Erythroblast (primary cell): ENCODE results near the gene ATP11C.
"Not testable (repeated sequence)": the region's sequence is repeated elsewhere in the genome, so short reads cannot be mapped to it uniquely, and the experiment has no call there.

Source experiments
- DNase-seq, 2 experiments: peaks; one replicate each; lab custom pipeline; 2025; lab: John Stamatoyannopoulos, UW
- GATA1 ChIP-seq: IDR thresholded peaks from 2 replicates; pipeline ENCODE4 v1.6.1; 2011; ENCODE audit warnings: low read depth, mild to moderate bottlenecking, control low read depth, low read length, moderate library complexity
- POLR2A ChIP-seq: IDR thresholded peaks from 2 replicates; pipeline ENCODE4 v1.6.1; 2011; ENCODE audit warnings: mild to moderate bottlenecking, low read length

Gene ATP11C

DNA sequence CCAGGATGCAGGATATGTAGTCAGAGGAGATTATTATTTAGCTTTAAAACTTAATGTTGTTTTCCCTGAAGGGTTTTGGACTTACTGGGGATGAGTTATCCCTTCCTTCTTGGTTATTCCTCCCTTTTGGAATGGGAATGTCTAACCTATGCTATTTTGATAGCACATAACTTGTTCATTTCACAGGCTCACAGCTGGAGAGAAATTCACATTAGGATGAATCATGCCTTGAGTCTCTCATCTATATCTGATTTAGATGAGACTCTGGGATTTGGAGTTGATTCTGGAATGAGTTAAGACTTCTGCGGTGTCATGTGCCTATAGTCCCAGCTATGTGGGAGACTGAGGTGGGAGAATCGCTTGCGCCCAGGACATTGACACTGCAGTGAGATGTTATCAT lies 81.1 kb downstream of the ATP11C start:
- no peak for DNase-seq
- TF ChIP-seq GATA1, result no peak
- no peak for TF ChIP-seq POLR2A

DNA sequence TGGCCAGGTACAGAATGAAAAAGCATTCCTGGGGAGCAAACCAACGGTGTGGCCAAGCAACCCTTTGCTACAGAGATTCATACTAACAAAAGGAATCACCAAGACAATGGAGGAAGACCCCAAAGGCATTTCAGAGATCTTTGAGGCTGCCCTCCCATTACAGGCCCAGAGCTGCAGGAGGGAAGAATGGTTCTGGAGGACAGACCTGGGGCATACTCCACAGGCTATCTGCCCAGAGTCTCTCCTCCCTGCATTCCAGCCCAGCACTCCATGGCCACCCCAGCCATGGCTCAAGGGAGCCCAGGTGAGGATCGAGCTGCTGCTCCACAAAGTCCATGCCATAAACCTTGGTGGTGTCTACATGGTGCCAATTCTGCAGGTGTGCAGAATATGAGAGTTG lies 81.9 kb downstream of the ATP11C start:
- TF ChIP-seq GATA1 (no peak), POLR2A (no peak)
- no peak for DNase-seq

DNA sequence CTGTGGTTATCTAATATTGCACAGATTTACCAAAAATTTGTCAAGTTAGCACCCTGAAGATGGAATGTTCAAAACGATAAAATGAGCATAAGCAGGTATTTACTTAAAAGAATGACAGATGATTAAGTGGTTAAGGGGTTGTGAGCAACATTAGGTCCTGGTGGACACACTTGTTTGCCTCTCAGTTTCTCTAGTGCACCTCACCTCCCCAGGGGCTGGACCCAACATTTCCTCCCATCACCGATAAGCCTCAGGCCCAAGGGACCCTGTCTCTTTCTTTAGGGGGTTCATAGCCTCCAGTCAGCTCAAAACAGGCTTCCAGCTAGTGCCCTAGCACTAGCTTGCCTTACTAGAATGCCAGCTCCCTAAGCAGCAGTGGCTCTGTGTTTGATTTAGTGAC lies 88.0 kb downstream of the ATP11C start:
- no peak for DNase-seq
- TF ChIP-seq GATA1, result no peak
- no peak for TF ChIP-seq POLR2A

DNA sequence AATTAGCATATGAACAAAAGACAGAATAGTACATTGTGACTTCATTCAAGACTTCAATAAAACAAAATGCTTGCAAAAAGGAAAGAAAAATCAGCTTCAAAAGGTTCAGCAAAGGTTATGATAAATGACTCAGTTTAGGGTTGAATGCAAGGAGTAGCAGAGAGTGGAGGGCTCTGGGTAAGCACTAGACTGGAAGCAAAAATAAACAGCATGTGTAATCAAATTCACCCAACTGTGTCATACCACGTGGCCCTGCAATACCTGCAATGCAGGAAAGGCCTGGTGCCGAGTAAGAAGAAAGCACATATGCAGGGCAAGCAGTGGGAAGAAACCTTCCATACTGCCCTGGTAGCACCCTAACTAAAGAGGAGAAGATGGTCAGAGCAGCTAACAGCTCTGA lies 88.7 kb downstream of the ATP11C start:
- TF ChIP-seq GATA1 (no peak), POLR2A (no peak)
- no peak for DNase-seq

DNA sequence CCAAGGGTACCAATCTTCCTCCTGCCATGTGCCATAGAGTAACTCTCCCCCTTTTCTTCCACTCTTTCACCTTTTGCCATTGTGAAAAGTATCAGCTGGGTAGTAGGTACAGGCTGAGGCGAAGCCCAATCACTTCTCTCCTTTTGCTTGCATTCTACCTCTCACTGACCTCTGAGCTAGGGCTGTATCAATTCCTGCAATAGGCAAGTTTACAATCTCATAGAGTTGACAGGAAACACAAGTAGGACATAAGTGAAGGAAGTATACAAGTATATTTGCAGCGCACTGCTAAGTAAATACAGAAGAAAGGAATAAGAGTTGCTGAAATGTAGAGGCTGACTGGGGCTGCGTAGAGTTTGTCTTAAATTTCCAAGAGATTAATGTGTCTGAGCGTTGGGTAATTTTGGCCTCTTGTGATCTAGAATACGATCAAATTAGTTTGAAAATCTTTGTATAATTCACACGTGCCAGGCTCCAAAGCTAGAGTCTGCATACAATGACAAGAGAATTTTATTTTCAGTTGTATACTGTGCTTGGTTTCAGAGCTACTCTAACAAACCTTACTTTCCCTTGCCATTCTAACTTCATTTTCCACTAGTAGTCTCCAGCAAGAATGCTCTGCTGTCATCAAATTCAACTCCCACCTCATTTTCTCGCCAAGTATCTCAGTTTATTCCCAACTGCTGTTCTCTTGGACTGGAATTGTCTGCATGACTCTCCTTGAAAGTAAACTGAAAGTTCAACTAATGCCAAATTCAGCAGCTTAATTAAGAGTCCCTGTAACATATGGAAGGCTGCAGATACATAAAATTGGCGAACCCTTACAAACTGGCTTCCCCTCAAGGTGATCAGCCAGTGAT lies 90.3 kb downstream of the ATP11C start:
- no peak for DNase-seq
- TF ChIP-seq POLR2A (no peak), GATA1 (no peak)

DNA sequence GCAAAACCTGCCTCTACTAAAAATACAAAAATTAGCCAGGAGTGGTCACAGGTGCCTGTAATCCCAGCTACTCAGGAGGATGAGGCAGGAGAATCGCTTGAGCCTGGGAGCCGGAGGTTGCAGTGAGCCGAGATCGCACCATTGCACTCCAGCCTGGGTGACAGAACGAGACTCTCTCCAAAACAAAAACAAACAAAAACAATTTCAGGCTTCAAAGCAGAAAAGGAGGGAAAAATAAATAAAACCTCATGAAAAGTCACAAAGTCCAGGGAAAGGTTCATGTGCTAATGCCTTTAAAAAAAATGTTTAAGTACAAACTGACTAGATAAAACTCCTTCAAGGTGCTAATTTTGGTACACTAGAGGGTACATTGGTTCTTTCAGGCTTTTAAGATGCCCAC lies 96.5 kb downstream of the ATP11C start:
- DNase-seq, result not testable (repeated sequence)

DNA sequence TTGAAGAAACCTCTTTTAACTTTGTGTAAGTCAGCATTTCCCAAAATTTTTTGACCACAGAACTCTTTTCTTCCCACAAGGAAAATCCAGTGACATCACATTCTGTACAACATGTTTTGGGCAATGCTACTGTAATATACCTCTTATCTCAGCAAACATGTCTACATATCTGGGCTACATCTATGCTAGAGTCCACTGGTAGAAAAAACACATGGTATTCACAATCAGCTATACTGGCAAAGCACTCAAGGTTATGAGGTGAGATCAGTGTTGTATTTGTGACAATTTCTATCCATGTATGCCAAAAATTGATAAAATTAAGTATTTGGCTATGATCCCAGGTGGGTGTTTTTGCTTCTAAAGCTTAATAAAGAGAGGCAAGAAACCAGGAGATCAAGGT lies 98.0 kb downstream of the ATP11C start:
- DNase-seq, result peak; percentile 1 to 57
- TF ChIP-seq GATA1, result no peak

DNA sequence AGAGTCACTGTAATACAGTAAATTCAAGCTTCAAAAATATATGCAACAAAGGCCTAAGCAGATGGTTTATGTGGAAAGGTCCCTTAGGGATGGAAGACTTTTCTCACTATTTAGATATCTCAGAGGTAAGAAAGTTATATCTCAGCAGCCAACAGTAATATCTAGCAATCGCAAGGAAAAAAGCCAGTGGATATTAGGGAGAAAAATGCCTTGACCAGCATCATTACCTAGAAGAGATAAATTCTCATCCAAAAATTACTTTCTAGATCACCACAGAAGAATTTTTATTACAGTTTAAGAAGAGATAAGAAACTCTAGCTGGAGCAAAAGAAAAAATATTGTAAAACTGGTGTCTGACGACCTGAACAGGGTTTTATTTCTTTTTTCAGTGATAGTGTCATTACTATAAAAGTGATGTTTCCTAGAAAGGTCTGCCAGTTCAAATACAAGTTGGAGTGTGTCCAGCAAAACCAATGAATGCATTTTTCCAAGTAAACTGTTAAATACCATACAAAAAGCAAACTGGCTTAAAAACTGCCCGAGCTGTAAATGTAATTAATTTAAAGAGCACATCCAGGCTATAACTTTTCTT lies 100.0 kb downstream of the ATP11C start:
- no peak for DNase-seq

DNA sequence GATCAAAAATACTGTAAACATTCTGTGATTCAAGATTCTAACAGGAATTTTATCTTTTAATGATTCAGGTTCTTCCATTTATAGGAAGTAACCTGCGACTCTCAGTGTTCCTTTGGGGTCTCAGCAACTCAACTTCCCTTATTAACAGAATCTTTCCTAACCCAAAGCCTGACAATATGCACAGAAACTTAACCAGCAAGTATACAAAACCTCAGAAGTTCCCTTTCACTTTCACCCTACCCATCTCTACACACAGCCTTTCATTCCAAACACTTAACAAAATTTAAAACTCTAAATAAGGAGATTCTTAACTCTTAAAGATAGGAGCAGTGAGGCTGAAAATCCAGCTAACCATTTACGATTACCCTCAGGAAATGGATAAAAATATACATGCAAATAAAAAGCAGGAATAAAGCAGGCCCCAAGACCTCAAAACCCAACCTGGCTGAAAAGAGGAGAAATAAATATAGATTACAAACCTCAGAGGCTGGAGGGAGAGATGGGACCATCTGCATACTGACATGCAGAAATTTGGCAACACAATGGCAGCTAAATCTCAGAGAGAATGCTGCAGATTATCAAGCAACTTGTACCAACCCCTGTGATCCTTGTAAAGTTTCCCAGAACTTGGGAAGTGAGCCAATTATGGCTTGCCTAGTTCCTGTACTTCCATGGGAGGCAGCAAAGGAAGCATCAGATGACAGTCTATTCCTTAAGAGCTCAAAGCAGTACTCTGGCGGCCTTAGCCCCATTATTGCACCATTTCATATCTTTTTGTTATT lies 101.0 kb downstream of the ATP11C start:
- TF ChIP-seq GATA1 (no peak), POLR2A (no peak)
- DNase-seq, result no peak

More for the DNA sequence above, 100.0 kb downstream of the ATP11C start:
- TF ChIP-seq GATA1, result no peak
- no peak for TF ChIP-seq POLR2A

DNA sequence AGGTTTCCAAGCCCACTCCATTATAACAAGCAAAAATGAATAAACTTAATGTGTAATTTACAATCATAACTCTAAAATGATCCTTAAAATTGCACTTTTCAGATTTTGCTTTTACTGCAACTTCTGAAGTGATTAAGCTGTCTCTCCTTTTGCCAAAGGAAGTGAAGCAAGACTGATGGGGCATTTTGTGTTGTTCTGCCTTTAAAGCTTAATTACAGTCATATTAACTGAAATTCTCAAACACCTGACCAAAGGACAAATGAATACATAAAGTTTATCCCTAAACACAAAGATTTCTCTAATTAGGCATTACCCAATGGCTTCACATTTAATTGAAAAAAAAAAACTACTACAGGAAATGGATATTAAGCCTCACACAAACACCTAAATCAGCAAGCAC lies 101.8 kb downstream of the ATP11C start:
- no peak for DNase-seq
- TF ChIP-seq GATA1 (no peak), POLR2A (no peak)

DNA sequence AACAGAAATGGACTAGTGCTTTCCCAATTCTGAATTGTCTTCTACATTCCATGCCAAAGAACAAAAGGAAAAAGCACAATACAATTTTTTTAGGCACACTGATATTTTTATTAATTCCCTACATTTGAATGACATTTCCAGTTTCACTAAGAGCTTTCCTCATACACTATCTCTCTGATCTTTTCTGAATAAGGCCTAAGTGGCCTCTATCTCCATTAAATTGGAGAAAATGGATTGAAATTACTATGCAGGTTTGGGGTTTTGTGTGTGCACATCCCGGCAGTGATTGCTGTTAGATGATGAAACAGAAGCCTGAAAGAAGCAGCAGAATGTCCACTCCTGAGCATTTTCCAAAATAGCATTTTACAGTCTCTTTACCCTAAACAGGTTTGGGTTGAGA lies 104.0 kb downstream of the ATP11C start:
- DNase-seq, result no peak
- no peak for TF ChIP-seq POLR2A
- TF ChIP-seq GATA1, result no peak

DNA sequence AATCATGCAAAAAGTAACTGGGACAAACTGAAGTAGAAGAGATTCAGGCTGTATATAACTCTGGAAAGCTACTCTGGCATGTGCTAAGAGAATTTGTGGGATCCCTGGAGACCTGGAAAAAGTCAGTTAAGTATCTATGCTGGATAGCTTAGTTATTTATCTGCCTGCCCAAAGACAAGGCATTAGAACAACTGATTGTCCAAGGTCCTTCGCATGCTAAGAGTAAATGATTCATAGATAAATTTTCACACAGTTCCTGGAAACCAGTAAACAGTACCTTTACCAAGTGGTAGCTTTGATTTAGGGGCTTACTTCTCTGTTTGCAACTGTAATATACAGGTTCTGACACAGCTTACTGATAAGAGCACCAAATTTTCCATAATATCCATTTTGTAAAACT lies 104.8 kb downstream of the ATP11C start:
- no peak for TF ChIP-seq GATA1
- no peak for TF ChIP-seq POLR2A
- no peak for DNase-seq

DNA sequence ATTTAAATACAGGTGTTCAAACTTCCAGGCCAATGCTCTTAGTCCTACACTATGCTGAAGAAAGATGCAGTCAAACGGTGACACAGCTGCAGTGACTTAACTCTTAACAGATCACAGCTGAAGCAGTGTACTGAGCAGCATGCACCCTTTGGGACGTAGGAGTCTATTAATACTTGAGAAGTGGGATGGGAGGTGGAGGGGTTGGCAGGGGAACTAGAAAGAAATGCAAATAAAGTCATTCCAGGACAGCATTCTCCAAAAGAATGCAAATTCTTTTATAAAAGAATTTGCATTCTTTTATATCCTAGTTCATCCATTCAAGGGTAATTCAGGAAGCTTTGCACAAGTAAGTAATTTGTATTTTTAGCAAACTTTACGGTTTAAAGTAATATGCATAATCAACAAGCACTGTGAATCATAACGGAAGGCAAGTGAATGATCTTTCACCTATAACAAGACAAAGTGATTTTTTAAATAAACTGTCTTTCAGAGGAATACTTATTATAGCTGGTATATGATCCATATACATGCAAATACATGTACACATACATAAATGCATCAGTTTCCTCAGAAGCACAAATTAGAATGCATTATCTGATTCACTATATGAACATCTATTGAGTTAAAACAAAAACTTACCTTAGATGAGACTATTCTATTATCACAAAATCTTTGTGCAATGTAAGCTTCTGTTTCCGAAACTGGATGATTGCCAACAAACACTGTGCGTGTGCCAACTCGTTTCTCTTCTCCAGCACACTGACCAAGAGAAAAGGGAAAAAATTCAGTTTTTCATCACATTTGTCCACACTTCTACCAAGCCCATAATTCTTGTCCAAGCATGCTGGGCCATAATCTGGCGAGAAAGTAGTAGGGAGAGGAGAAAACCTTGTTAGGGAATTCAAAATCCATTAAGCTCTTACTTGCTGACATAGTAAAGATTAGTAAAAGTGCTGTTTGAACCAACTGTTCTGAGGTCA lies 106.5 kb downstream of the ATP11C start:
- no peak for TF ChIP-seq POLR2A
- no peak for TF ChIP-seq GATA1
- peak in 1 of 2 experiments; percentile 0 for DNase-seq

DNA sequence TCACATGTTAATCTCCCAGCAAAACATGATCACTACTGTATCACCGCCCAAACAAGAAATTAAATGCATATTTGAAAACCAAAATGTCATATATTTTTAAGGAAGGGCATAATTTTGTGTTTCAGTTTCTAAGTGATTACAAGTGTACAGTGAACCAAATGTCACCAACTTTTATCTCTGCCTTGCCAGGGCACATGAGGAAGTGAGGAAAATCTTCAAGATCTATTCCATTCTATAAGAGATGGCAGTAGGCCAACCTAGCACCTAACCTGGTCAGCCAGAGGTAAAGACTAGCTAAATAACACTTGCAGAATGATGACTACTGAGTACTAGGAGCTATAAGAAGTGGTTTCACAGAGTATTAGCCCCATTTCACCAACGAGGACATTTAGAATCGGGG lies 107.2 kb downstream of the ATP11C start:
- DNase-seq, result no peak
- no peak for TF ChIP-seq POLR2A
- TF ChIP-seq GATA1, result no peak
